G401 (cell line): ENCODE data around the gene SH3RF1. TPM values are rescaled to one million over a fixed set of nuclear protein-coding genes. Genes with fewer than 3 reads are reported as not detected.

Source experiments
- DNase-seq: peaks from one replicate; pipeline ENCODE4 v3.0.0-alpha.2; 2015; ENCODE audit warnings: low spot score
- in situ Hi-C: cut with HindIII; loops from 2 replicates; pipeline ENCODE4 v1.10.0; 2016; ENCODE audit warnings: low sequenced_read_pairs, mixed read lengths
- total RNA-seq: library from RNA; depleted of rRNA; stranded (reverse); fragments of >200 nt; shearing (Covaris generic); gene quantifications from 2 replicates; pipeline ENCODE4 v1.2.3, GENCODE V29; 2014

SH3RF1 gene
- total RNA-seq, 1 experiment from 2014 or later: not detected

- in situ Hi-C loops: no loop called here
- no peak for DNase-seq
Observed at GRCh38 chr4:169064296-169064695, 206.5 kb downstream of the SH3RF1 start.

DNA sequence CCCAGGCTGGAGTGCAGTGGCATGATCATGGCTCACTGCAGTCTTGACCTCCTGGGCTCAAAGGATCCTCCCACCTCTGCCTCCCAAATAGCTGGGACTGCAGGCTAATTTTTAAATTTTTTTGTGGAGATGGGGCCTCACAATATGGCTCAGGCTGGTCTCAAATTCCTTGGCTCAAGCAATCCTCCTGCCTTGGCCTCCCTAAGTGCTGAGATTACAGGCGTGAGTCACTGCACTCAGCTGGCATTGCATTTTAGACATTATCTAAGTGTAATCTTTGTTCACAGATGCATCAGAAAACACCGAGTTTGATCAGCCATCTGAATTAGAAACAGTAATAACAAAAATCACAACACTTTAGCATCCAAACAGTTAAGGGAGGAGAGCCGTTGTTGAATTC, 207.3 kb downstream of the SH3RF1 start:
- in situ Hi-C loops: no loop called here
- no peak for DNase-seq

- in situ Hi-C loops: no loop called here
- DNase-seq: no peak
Observed at GRCh38 chr4:169062897-169063244, 207.9 kb downstream of the SH3RF1 start.

GRCh38 chr4:169061386-169061785, 209.4 kb downstream of the SH3RF1 start:
- in situ Hi-C loops: no loop called here
- no peak for DNase-seq

DNA sequence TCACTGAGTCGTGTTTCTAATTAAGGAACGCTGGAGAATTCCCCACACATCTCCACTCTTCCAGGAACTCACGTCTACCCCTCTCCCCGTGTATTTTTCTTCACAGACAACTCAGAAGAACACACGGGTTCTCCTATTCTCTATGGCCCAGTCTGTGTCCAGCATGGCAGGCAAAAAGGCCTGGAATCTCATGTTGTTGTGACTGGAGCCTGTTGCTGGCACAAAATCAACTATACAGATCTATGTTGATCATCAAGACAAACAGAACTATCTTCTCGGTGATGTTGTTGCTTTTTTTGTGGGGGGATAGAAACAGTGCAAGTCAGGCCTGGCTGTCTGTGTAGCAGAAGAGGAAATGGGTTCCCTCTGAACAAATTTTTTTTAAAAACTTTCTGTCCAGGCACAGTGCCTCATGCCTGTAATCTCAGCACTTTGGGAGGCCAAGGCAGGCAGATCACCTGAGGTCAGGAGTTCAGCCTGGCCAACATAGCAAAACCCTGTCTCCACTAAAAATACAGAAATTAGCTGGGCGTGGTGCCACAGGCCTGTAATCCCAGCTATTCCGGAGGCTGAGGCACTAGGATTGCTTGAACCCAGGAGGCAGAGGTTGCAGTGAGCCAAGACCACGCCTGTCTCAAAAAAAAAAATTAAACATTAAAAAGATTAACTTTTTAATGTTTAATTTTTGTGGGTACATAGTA, 210.2 kb downstream of the SH3RF1 start:
- in situ Hi-C loops: no loop called here
- DNase-seq: no peak

GRCh38 chr4:169059306-169060211, 211.2 kb downstream of the SH3RF1 start:
- in situ Hi-C loops: no loop called here

GRCh38 chr4:169058312-169058711, 212.4 kb downstream of the SH3RF1 start:
- DNase-seq: no peak
- in situ Hi-C loops: no loop called here

More at GRCh38 chr4:169059306-169060211, 211.2 kb downstream of the SH3RF1 start:
- peak; percentile 7 for DNase-seq

- no peak for DNase-seq
- in situ Hi-C loops: no loop called here
Observed at GRCh38 chr4:169054879-169055278, 215.9 kb downstream of the SH3RF1 start.

GRCh38 chr4:169052594-169052945, 218.2 kb downstream of the SH3RF1 start:
- in situ Hi-C loops: no loop called here
- DNase-seq: no peak

DNA sequence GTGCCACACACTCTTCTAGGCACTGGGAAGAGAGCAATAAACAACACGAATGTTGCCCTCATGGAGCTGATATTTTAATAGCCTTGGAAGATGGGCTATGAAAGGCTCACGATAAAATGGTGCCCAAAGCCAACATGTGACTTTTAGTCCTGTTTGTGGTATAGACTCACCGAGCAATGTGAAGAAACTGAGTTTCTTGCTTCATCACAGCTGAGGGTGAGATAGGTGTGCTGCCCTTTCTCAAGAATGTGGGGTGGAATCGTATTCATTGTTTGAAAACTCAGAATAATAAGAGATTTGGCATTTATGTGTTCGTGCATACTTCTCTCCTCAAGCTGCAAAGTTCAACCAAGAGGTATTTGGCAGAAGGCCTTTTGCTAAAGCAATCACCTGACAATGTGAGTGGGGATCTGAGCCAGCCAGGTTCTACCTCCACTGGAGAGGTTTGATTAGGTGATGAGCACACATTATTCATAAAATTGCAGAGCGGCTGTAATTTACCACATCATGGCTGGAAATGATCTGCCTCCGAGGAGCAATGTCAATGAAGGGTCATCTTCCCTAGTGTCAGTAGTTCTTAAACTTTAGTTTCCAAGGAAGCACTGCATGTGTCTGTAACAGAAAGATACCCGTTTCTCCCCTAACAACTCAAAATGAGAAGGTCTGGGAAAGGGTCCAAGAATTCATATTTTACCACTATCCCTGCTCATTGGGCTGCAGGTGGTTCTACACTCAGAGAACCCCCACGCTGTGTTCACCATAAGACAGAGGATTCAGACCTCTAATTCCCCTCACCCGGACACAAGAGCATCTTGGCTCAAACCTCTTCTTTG, 218.8 kb downstream of the SH3RF1 start:
- in situ Hi-C loops: no loop called here
- DNase-seq: no peak

DNA sequence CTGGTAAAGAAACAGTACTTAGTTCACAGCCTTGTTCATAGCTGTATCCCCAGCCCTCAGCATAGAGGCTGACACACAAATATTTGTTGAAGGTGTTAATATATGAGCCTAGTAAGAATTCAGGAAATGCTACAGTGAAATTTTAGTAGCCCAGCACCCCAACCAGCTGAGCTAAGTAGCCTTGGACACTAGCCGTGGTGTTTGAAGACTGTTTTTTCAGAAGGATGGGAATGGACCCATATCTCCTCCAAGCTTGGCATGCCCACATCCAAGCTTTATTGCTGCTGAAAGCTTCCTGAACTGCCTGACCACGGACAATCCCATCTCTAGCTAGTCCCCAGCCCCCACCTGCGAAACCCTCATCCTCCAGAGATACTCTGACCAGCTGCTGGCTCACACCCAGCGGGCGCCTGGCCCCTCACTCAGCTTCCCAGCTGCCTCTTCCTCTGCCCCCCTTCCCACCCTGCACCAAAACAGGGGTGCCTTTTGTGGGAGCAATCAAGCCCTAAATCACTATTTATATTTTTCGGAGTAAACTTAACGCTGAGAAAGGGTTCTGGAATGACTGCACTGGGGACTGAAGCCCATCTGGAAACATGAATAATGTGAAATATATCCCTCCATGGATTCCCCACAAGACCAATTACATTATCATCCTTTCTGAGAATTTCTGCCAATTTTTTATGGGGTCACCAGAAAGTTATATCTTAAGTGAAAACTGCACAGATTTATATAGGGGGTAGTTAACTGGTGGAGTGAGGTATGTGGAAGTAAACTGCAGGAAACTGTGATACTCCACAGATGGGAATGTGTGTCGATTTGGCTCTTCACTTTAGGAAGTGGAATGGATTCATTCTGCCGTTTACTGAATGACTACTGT, 219.6 kb downstream of the SH3RF1 start:
- no peak for DNase-seq
- in situ Hi-C loops: no loop called here

- DNase-seq: no peak
- in situ Hi-C loops: no loop called here
Observed at GRCh38 chr4:169050284-169050683, 220.5 kb downstream of the SH3RF1 start.

GRCh38 chr4:169048868-169049414, 221.8 kb downstream of the SH3RF1 start:
- in situ Hi-C loops: no loop called here
- DNase-seq: no peak

GRCh38 chr4:169047956-169048355, 222.8 kb downstream of the SH3RF1 start:
- no peak for DNase-seq
- in situ Hi-C loops: no loop called here

DNA sequence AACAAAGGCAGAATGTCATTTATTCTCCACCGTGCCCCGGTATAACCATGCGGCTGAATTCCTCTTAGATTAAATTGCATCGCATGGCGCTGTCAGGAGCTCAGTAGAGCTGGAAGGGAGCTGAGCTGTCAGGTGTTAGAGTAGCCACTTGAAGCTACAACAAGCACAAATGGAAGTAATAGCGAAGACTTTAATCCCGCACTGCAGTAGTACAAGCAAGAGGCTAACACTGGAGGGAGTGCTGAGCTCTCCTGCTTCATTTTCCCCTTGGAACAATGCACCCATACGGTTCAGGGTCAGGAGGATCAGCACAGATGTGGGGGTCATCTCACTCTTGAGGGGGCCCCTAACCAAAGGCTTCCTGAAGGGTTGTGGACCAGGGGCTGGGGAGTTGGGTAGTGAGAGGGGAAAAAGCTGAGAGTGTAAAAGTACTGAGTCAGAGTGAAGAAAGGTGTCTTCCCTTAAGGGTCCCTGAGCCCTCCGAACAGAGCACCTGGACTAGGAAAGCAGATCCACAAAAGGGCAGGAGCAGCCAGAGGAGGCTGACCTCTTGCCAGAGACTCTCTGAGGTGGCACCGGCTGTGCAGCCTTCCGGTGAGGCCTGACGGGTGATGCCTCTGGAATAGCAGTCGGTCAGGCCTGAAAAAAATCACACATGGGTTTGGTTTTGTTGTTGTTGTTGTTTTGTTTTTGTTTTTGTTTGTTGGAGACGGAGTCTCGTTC, 224.7 kb downstream of the SH3RF1 start:
- no peak for DNase-seq
- in situ Hi-C loops: no loop called here

GRCh38 chr4:169044714-169045447, 225.9 kb downstream of the SH3RF1 start:
- in situ Hi-C loops: no loop called here
- DNase-seq: no peak
